ENCODE measurements around the gene STRIT1.

DNA sequence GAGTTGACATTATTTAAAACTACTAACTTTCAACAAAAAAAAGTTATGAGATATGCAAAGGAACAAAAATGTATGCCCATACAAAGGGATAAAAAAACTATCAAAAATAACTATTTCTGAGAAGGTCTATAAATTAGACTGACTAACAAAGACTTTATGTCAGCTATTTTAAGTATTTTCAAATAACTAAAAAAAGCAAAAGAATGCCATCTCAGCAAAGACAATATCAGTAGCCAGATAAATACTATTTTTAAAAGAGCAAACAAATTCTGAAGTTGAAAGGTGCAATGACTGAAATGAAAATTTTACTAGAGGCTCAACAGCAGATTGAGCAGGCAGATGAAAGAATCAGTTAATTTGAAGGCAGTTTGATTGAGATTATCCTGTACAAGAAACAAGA, 3.6 kb upstream of the STRIT1 start:
- TF ChIP-seq, protein P1, sequence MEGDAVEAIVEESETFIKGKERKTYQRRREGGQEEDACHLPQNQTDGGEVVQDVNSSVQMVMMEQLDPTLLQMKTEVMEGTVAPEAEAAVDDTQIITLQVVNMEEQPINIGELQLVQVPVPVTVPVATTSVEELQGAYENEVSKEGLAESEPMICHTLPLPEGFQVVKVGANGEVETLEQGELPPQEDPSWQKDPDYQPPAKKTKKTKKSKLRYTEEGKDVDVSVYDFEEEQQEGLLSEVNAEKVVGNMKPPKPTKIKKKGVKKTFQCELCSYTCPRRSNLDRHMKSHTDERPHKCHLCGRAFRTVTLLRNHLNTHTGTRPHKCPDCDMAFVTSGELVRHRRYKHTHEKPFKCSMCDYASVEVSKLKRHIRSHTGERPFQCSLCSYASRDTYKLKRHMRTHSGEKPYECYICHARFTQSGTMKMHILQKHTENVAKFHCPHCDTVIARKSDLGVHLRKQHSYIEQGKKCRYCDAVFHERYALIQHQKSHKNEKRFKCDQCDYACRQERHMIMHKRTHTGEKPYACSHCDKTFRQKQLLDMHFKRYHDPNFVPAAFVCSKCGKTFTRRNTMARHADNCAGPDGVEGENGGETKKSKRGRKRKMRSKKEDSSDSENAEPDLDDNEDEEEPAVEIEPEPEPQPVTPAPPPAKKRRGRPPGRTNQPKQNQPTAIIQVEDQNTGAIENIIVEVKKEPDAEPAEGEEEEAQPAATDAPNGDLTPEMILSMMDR (conservative IDR thresholded peaks at IDR 0.05; ENCODE audit: low read length), result no peak
- no peak for TF ChIP-seq EZH2phosphoT487 (IDR thresholded peaks at IDR 0.05; ENCODE audit: borderline replicate concordance)

All from Loucy (cell line).